ENCODE data around the gene EPHB2. TPM values are rescaled to one million over a fixed set of nuclear protein-coding genes. Genes with fewer than 3 reads are reported as not detected.

The EPHB2 gene
- polyA plus RNA-seq, 3 donors: 11.4 to 16.6 (median 14.4) TPM

DNA sequence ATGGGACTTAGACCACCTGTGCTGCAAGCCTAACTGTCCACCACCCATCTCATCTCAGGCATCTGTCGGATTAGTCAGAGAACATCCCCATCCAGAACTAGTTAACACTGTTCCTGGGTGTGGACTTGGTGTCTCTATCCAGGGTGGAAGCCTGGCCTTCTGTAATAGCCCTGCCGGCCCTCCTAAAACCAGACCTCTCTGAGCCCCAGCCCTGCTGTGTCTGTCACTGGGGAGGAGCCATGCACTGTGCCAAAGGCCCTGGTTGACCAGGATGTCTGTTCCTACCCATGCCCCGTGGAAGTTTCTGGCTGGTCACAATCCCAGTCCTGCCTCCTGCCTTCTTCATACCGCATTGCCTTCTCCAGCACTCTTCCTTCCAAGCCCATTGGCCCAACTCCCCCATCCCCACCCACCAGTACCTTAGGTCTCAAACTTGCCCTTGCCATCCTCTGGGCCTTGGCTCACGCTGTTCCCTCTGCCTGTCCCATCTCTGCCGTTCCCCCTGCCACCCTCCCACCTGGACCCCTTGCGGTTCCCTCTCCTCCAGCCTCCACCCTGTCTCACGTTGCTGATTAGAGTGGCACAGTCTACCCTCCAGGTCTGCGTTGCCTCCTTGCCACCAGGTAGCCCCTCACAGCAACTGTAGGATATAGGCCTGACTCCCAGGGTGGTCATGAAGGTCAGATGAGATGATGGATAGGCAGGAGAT, 105.6 kb downstream of the EPHB2 start:
- no peak for DNase-seq

DNA sequence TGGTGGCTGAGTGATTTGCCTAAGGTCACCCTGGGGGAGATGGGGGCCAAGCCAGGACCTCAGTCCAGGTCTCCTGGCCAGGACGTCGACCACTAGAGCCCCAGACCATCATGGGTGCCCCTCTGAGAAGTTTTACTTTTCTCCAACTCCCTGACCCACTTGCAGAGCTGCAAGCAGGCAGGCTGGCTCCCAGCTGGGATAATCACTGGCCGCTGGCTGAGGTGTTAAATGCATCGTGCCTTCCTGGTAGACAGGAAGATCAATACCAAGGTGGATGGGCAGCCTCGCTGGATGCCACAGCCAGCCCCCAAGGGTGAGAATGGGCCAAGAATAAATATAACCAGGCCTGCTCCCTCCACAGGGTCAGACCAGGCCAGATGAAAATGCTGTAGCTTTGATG, 106.2 kb downstream of the EPHB2 start:
- DNase-seq: no peak

DNA sequence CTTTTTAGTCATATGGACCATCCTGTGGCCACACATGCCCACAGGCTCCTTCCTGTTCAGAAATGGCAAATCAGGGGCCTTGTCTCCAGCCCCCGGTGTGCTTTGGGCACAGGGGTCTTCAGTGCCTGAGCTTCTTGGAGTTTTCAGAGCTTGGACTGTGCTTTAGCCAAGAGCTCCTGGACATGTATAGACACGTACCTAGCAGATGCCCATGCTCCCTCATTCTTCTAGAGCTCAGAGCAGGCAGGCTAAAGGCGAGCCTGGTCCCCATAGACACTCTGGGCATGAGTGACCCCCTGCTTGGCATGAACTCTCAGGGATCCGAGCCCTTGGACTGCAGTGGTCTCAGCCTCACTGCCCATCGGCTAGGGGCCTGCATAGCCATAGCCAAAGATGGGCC, 106.8 kb downstream of the EPHB2 start:
- no peak for DNase-seq

DNA sequence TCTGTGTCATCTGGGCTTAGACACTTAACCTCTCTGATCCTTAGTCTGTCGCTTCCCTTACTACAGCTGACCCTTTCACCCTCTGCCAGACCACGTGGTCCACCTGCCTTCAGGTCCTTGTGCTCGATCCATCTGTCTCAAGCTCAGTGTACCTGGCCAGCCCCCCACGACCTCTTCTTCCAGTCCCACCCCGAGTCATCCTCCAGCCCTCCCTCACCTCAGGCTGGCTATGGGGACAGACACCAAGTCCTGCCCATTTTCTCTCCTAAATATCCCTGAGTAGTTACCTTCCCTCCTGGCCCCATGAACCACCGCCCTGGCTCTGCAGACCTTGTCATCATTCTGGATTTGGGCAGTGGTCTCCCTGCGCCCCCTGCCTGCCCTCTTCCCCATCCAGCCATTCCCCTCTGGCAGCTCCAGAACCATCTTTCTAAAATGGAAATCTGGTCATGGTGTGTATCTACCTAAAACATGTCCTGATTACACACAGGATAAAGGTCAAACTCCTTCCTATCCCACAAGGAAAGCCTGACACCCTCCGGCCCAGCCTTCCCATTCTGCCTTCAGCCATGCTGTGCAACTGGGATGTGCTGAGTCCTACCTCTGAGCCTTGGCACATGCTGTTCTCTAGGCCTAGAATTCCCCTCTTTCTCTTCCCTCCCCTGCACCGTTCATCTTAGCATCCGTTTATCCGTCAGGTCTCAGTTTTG, 107.6 kb downstream of the EPHB2 start:
- DNase-seq: no peak

DNA sequence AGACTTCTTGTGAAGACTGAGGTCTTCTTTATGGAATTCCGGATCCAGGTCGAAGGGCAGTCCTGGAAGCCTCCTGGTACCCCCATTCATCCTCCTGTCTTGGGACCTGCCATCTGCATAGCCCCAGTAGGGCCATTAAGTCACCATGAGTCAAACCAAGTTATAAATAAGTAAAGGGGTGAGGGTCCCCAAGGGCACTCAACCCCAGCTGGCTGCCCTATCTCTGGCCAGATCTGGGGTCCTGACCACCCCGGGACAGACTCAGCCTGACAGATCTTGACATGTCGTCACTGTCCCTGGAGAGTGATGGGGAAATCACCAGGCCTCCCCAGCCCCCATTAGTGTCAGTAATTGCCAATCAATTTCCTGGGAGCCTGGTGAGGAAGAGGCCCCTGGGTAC, 108.7 kb downstream of the EPHB2 start:
- no peak for DNase-seq

DNA sequence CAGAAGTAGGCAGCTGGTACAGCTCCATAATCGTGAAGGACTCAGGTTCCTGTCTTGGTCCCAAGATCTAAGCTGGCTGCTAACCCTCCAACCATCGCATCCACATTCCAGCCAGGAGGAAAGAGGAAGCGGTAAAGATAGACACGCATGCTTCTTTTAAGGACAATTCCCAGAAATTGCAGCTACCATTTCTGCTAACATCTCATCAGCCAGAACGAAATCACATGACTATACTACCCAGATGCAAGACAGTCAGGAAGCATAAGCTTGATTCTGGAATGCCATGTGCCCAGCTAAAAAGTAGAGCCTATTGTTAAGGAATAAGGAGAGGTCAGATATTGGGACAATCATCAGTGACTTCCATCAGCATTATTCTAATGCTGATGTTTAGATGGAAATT, 110.4 kb downstream of the EPHB2 start:
- no peak for DNase-seq

DNA sequence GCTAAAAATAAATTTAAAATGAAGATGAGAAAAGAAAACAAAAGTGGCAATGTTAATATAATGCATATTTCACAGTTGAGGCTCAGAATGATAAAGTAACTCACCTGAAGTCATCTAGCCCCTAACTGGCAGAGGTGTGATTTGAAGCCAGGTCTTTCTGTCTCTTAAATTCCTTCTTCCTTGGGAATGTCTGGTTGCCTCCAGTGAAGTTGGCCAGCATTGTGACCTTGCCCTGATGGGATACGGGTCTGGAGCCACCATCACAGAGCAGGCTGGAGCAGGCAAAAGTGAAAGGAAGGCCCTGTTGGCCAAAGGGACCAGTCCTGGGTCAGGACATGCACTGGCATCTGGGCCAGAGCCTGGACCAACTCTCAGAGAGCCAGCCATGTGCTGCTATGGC, 111.7 kb downstream of the EPHB2 start:
- DNase-seq: no peak

DNA sequence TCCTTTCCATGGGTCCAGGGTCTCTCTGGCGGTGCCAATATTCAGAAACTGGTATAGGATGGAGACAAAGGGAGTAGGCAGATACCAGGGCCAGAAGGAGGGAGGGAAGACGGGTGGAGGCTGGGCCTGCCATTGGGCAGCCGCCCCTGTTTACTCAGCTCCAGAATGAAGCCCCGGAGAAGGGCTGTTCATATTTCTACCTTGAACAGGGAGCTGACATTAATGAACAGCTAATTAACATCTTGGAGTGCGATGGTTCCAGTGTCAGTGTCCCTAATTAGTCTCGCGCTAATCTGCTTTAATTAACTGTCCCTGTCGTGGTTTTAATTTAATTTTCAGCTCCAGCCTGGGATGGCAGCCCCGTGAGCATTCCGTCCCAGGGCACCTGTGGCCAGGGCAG, 113.8 kb downstream of the EPHB2 start:
- no peak for DNase-seq

DNA sequence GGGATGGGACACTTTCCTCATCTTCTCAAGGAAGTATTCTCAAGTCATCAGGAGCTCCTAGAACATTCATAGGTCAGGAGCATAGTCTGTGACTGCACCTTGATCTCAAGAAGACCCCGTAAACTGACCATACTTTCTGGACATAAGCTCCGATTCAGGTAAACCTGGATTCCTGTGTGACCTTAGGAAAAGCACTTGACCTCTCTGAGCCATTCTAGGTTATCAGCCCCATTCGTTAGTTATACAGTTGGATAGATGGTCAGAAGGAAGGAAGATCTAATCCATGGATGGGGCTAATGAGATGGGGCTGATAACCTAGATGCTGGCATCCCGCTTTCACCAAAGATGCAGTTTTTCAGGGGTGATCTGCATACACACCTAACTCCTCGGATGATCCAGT, 114.3 kb downstream of the EPHB2 start:
- DNase-seq: no peak

DNA sequence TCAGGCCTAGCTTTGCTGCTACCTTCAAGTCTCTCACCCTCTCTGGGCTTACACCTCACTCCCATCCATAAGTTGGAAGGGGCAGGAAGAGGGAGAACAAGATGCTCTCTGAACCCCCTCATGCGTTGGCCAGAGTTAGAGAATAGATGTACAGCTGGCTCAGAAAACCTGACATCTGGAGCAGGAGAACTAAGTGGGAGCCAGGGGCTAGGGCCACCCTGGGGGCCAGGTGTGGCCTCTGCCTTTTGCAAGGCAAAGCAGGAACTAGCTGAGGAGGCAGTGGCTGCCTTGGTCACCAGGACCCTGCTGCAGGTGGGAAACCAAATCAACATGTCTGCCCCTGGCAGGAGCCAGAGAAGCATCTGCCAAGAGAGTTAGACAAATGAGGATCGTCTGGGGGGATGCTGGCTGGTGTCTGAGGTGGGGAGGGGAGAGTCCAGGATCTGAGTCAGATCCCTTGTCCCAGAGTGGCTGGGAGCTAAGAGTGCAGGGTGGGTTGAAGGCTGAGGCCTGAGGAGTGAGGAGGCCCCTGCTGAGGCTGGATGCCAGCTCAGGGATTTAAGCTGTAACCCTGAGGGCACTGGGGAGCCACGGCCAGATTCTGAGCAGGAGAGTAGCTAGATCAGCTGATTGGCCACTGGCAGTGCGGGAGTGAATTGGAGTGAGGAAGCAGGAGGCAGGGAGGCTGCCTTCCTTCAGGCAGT, 115.0 kb downstream of the EPHB2 start:
- DNase-seq: no peak

DNA sequence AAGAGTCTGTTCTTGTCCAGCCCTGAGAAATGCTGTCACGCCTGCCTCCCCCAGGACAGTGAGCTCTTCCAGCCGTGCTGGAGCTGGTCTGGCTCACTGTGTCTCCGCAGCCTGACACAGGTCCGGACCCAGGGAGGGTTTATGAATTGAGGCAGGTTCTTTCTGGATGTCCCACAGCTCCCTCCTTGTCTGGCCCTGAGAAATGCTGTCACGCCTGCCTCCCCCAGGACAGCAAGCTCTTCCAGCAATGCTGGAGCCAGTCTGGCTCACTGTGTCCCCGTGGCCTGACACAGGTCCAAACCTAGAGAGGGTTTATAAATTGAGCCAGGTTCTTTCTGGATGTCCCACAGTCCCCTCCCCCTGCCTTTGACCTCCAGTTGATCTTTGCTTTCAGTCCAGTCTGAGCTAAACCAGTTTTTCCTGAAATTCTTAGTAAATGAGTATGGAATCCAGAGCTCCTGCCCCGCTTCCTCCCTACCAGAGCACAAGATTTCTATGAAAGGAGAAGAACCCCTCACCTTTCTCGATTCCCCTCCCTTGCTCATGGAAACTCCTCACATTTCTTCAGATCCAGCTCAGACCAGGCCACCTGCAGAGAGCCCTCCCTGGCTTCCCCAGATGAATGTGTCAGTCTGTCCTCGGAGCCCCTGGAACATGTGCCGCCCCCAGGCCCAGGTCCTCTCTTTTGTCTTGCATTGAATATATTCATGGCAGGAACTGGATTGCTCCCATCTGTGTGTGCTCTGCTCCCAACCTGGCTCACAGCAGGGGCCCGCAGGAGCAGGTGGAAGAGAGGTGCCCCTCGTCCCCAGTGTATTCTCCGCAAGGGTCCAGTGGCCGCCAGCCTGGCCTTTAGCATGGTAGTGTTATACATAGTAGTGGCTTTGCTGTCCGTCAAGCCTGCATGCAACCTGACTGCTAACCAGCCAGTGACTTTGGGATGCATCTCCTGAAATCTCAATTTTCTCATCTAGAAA, 116.3 kb downstream of the EPHB2 start:
- DNase-seq: peak; percentile 72

DNA sequence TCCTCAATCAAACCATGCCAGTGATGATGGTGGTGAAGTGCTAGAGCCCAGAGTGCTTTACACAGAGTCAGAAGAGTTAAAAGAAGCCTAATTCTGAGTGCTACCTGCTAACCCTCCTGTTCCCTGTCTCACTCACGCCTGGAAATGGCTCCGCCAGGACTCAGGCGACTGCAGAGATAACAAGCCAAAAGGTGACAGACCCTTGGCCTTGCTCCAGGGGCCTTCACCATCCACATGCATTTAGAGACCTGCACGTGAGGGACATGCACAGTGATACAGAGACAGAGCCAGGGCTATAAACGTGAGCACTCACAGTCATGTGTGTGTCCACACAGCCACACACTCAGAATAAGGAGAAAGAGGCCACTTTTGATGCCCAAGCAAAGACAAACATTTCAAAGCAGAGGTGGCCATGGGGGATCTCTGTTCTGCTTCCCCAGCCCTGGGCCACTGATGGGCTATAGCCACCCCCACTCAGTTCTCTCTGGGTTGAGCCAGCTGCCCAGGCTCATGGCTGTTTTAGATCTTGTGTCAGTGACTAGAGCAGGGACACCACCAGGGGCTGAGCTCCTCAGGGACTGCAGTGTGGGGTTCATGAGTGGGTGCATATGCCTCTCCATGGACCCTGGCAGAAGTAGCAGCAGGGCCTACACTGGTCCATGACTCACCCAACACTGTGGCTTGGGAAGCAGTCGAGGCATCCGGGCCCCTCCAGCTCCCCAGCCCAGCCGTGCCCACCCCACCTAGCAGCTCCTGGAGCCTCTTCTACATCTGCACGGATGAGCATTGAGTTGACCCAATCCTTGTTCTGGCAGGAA, 117.2 kb downstream of the EPHB2 start:
- no peak for DNase-seq

DNA sequence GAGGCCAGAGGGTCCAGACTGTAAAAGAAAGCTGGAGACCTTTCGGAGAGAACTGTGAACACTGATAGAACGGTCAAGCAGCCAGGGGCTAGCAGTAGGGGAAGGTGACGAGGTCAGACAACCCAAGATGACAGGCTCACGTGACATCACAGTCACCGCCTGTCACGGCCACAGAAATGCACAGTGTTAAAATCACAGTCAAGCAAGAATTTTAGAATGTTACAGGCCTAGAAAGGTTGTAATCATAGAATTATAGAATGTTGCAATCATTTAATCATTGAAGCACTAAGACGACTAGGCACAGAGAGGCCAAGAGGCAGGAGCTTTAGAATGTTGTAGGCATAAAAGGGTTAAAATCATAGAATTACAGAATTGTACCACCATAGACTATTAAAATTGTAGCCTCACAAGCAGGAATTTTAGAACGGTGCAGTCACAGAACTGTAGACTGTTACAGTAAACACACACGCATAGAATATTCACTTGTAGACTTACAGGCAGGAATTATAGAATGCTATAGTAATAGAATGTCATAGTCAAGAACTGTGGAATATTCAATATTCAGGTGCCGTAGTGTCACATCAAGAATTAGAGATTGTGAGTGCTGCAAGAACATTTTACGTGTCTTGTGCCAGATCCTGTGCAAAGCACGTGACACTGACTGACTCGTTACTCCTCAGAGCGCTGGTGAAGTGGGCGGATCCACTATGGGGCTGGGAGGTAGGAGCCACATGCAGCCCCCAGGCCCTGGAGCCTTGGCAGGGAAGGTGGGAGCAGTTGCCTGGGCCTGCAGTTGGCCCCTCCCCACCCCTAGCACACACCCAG, 118.1 kb downstream of the EPHB2 start:
- no peak for DNase-seq

DNA sequence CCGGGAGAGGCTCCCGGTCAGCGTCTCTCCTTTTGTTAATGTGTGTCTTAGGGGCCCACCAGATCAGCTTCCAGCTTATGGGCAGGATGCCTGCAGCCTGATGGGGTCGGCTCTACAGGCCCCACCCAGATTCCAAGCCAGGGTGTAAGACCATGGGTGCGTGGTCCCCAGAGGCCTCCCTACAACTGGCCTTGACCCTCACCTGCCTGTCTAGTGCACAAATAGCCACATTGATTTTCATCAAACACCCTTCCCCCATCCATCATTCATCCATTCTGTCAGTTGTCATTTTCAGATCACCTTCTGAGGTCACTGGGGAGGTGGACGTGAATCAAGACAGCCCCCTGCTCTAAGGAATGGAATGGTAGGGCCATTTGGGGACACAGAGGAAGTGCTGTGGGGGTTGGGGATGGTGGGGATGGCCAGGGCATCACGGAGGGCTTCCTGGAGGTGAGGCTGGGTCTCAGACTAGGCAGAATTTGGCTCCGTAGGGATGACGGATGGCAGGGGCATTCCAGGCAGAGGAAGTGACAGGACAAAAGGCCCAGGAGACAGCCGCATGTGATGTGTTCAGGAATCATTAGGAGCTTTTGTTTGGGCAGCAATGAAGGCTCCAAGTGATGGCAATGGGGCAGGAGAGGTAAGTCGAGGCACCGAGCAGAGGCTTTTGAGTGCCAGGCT, 118.8 kb downstream of the EPHB2 start:
- no peak for DNase-seq

DNA sequence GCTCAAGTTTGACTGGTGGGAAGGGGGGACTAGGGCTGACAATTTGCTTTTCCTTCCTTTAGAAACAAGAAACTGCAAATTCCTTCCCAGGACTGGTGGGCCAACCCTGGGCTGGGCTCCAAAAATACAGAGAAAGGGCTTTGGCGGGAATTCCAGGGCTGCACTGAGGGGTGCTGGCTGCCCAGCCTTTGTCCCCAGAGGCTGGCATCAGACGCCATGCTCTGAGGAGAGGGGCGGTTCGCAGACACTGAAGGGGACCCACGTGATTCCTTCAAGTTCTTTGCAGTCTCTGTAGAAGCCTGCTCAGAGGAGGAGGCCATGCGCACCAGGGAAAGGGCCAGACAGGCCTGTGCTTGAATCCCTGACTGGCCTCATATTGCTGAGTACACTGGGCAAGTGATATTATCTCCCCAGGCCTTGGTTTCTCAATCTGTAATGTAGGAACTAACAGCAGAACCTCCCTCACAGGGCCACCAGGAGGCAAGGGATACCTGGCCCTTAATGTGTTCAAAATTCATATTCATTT, 119.5 kb downstream of the EPHB2 start:
- no peak for DNase-seq

DNA sequence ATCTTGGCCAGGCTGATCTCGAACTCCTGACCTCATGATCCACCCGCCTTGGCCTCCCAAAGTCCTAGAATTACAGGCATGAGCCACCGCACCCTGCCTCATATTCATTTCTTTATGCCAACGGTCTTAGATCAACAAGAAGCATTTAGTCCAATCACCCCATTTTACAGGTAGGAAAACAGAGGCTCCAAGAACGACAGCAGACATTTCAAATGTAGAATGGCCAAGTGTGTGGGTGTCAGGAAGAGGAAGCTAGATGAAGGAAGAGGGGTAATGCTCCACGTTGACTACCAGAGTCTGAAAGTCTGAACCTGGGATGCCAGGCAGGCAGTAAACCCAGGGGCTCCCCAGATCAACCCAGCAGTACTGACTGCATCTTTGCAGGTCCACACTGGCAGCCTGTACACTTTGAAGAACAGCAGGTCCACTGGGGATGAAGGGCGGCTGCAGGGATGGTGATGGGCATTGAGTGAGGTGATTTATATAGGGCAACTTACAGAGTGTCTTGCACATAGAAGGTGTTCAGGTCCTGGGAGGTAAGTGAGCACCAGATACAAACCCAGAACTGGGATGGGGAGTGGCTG, 120.2 kb downstream of the EPHB2 start:
- no peak for DNase-seq

DNA sequence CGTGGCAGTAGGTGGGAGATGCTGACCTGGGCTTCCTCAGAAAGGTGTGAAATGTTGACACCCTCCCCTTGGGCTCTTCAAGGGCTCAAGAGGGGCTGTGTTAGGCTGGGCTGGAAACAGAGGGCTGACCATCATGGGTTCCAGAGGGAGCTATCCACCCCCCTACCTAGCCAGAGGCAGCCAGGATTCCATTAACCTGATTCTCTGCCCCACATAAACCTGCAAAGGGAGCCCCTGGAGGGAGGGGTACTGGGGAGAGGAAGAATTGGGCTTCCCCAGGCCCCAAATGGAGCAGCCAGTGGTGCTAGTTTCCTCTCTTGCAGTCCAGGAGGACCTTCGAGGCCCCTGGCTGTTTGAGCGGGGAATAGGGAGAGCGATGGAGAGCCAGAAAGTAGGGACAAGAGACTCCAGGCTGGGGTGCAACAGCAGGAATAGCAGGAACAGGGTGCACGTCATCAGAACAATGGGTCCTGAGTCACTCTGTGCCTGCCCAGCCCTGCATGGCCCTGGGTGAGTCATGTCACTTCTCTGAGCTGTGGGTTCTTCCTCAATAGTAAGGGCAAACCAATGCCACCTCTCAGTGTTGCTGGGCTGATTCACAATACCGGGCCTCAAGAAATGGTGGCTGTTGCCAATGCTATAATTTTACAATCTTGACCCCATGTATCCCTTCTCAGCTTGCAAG, 121.2 kb downstream of the EPHB2 start:
- no peak for DNase-seq

DNA sequence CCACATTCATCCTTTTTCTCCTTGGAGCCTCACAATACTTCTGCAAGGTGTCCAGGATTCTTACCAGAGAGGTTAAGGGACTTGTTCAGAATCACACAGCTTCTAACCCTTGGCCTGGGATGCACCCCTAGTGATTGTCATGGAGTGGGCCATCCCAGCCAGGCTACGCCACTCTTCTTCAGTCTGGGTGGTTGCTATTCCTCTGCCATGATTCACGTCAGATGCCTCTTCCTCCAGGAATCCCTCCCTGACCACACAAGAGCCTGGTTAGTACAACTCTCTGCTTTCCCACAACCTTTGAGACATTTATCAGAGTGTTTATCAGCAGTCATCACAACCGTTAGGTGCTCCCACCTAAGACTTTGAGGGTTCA, 121.8 kb downstream of the EPHB2 start:
- DNase-seq: no peak
